B cell (primary cell): ENCODE measurements around the gene LYZL6. TPM values are rescaled to one million over a fixed set of nuclear protein-coding genes. Genes with fewer than 3 reads are reported as not detected.
A peak's percentile ranks its signal among the peaks of the same experiment; 100 is the strongest.

Source experiments
- ATAC-seq: fragments of 200-7000 bp; cut with Tn5 transposase; one replicate; pipeline ENCODE4 v1.10.0; 2021; ENCODE audit warnings: low read depth, mild to moderate bottlenecking, moderate number of reproducible peaks, moderate library complexity
- CTCF ChIA-PET: fragments of 350-600 bp; sonication (Branson Sonifier 250); formaldehyde crosslinking; loops from one replicate; lab custom pipeline; 2021; ENCODE audit warnings: antibody characterized with exemption, inconsistent platforms; lab: Charles Lee
- POLR2A ChIA-PET: fragments of 350-600 bp; sonication (Branson Sonifier 250); formaldehyde crosslinking; loops from one replicate; lab custom pipeline; 2021; ENCODE audit warnings: antibody characterized with exemption; lab: Charles Lee
- DNase-seq: peaks from one replicate; pipeline ENCODE4 v3.0.0; 2013
- H2AFZ ChIP-seq: 2 replicates; pipeline ENCODE4 v1.6.1; 2012; ENCODE audit warnings: mild to moderate bottlenecking, low read depth, low read length; ENCODE audit not compliant: insufficient read depth, poor library complexity, severe bottlenecking
- H3K27ac ChIP-seq, 2 donors: 1 replicate in 1 of 2; 2 replicates in 1 of 2; pipeline ENCODE4 v1.5.1; 2012 to 2013; ENCODE audit warnings: low read length in 2 of 2, mild to moderate bottlenecking in 2 of 2, moderate library complexity in 1 of 2
- H3K27me3 ChIP-seq, 4 experiments: fragments of 200-600 bp in 1 of 4; sonication (generic) in 1 of 4; replicated peaks in 1 of 4; 1 replicate in 2 of 4; 2 replicates in 2 of 4; pipeline versions ENCODE4 v1.6.1 to v1.7.0; 2013 to 2016; ENCODE audit warnings: low read length in 3 of 4, mild to moderate bottlenecking in 2 of 4, mixed read lengths in 1 of 4, moderate library complexity in 1 of 4; ENCODE audit not compliant: insufficient read depth in 4 of 4, control insufficient read depth in 3 of 4; ENCODE audit errors: control extremely low read depth in 1 of 4
- H3K36me3 ChIP-seq, 2 experiments: replicated peaks in 1 of 2; 1 replicate in 1 of 2; 2 replicates in 1 of 2; pipeline versions ENCODE4 v1.6.1 to v1.7.1; 2013; ENCODE audit warnings: low read length in 1 of 2; ENCODE audit not compliant: insufficient read depth in 2 of 2, control insufficient read depth in 1 of 2; ENCODE audit errors: control extremely low read depth in 1 of 2, extremely low read depth in 1 of 2
- H3K4me1 ChIP-seq, 2 donors: fragments of 200-600 bp in 1 of 2; sonication (generic) in 1 of 2; 1 replicate in 1 of 2; 2 replicates in 1 of 2; pipeline versions ENCODE4 v1.5.1 to v1.6.1; 2013 to 2017; ENCODE audit warnings: low read length in 2 of 2; ENCODE audit not compliant: control insufficient read depth in 2 of 2, insufficient read depth in 2 of 2
- H3K4me2 ChIP-seq: replicated peaks from 2 replicates; pipeline ENCODE3; 2012; ENCODE audit warnings: mild to moderate bottlenecking, low read depth, low read length; ENCODE audit not compliant: poor library complexity, severe bottlenecking
- H3K4me3 ChIP-seq, 5 experiments: fragments of 200-600 bp in 1 of 5; sonication (generic) in 1 of 5; 1 replicate in 3 of 5; 2 replicates in 2 of 5; pipeline versions ENCODE4 v1.5.1 to v1.7.0; 2011 to 2016; ENCODE audit warnings: low read length in 4 of 5, mild to moderate bottlenecking in 4 of 5, low read depth in 2 of 5, control low read depth in 1 of 5, moderate library complexity in 1 of 5; ENCODE audit not compliant: insufficient read depth in 1 of 5; ENCODE audit errors: control extremely low read depth in 1 of 5, extremely low read depth in 1 of 5
- H3K79me2 ChIP-seq: fragments of 200-600 bp; sonication (generic); one replicate; pipeline ENCODE4 v1.6.0; 2016; ENCODE audit warnings: low read length; ENCODE audit not compliant: control insufficient read depth, insufficient read depth
- H3K9ac ChIP-seq: fragments of 200-600 bp; sonication (generic); 2 replicates; pipeline ENCODE4 v1.6.1; 2017; ENCODE audit warnings: mild to moderate bottlenecking, low read length, moderate library complexity
- H3K9me3 ChIP-seq, 3 donors: one replicate each; pipeline versions ENCODE4 v1.6.1 to v1.7.1; 2013; ENCODE audit warnings: low read length in 2 of 3; ENCODE audit not compliant: control insufficient read depth in 2 of 3, insufficient read depth in 1 of 3; ENCODE audit errors: control extremely low read depth in 1 of 3
- H4K20me1 ChIP-seq: 2 replicates; pipeline ENCODE4 v1.6.0; 2012; ENCODE audit warnings: mild to moderate bottlenecking, low read length; ENCODE audit not compliant: insufficient read depth, control insufficient read depth, poor library complexity, severe bottlenecking
- H3K27ac Mint-ChIP-seq: one replicate; pipeline ENCODE4 v1.8.0; 2021; ENCODE audit warnings: mixed read lengths
- H3K27me3 Mint-ChIP-seq: one replicate; pipeline ENCODE4 v1.8.0; 2021; ENCODE audit warnings: mixed read lengths
- H3K4me1 Mint-ChIP-seq: one replicate; pipeline ENCODE4 v1.8.0; 2021; ENCODE audit warnings: mixed read lengths
- H3K4me3 Mint-ChIP-seq: one replicate; pipeline ENCODE4 v1.8.0; 2021; ENCODE audit warnings: mixed read lengths
- H3K9me3 Mint-ChIP-seq: one replicate; pipeline ENCODE4 v1.8.0; 2022; ENCODE audit warnings: mixed read lengths; ENCODE audit not compliant: insufficient read depth
- EZH2 ChIP-seq: IDR thresholded peaks from 2 replicates; pipeline ENCODE4 v1.6.1; 2012; ENCODE audit warnings: borderline replicate concordance, low read depth, mild to moderate bottlenecking, moderate library complexity, low read length; ENCODE audit not compliant: insufficient read depth, poor library complexity, severe bottlenecking
- WGBS: methylation state at CpG from one replicate; pipeline ENCODE4 v1.1.5; 2013; ENCODE audit warnings: missing lambda C conversion rate; ENCODE audit not compliant: insufficient coverage; 5-methylcytosine and 5-hydroxymethylcytosine counted together
- intact Hi-C: fragments of 100-400 bp; cut with micrococcal nuclease; formaldehyde crosslinking; loops from one replicate; pipeline ENCODE4 v1.10.0; 2022
- polyA plus RNA-seq: library from polyadenylated mRNA; depleted of rRNA; stranded (reverse); fragments of >200 nt; gene quantifications from 2 replicates; pipeline ENCODE4 v1.2.3, GENCODE V29; 2012
- total RNA-seq, 2 donors: library from RNA; stranded (reverse); fragments of 120-200 nt in 1 of 2; gene quantifications; 1 replicate in 1 of 2; 2 replicates in 1 of 2; pipeline versions ENCODE4 v1.2.3 to v1.2.4, GENCODE V29; 2013 to 2022
- TF ChIP-seq, protein P1 (sequence below): fragments of 200-600 bp; IDR thresholded peaks from one replicate; pipeline ENCODE4 v1.8.0; 2022; ENCODE audit warnings: antibody characterized with exemption, mild to moderate bottlenecking

The LYZL6 gene
- total and polyA plus RNA-seq, 2 donors (not counting 1 experiment from before 2014, with no cell fraction given) = not detected

DNA sequence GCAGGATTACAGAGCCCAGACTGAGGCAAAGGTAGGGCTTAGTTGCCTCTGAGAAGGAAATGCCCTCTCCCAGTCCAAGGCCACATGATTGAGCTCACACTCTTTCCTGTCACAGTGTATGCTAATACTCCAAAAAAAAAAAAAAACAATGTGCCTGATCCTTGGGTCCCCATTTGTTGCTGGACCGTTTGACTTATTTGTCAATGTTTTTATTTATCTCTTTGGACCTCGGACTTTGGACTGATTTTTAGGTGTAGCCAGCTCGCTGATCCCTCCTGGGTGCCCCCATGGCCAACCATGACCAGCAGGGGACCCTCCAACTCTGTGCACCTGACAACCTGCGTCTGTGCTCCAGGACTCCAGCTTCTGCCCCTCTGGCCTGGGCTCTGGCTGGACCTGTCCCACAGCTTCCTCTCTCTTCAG lies 38.4 kb upstream of the LYZL6 start:
- no peak overlapping the region for H3K27ac Mint-ChIP-seq
- Histone ChIP-seq H3K4me1 (peaks cover 0 to 3% of the 10 kb centered on the region in 2 donors), H3K79me2 (no peaks in the 10 kb centered on the region), H3K4me2 (no peak overlapping the region), H3K36me3 (no peaks in the 10 kb centered on the region), H3K9ac (no peak overlapping the region), H3K27me3 (peaks cover 0 to 3% (median 1%) of the 10 kb centered on the region in 4 experiments), H3K27ac (no peak overlapping the region), H3K9me3 (no peaks in the 10 kb centered on the region), H4K20me1 (no peaks in the 10 kb centered on the region), H2AFZ (no peak overlapping the region), H3K4me3 (no peak overlapping the region)
- TF ChIP-seq EZH2 = no peak
- TF ChIP-seq, protein P1, sequence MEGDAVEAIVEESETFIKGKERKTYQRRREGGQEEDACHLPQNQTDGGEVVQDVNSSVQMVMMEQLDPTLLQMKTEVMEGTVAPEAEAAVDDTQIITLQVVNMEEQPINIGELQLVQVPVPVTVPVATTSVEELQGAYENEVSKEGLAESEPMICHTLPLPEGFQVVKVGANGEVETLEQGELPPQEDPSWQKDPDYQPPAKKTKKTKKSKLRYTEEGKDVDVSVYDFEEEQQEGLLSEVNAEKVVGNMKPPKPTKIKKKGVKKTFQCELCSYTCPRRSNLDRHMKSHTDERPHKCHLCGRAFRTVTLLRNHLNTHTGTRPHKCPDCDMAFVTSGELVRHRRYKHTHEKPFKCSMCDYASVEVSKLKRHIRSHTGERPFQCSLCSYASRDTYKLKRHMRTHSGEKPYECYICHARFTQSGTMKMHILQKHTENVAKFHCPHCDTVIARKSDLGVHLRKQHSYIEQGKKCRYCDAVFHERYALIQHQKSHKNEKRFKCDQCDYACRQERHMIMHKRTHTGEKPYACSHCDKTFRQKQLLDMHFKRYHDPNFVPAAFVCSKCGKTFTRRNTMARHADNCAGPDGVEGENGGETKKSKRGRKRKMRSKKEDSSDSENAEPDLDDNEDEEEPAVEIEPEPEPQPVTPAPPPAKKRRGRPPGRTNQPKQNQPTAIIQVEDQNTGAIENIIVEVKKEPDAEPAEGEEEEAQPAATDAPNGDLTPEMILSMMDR = no peak
- no peaks in the 10 kb centered on the region for H3K9me3 Mint-ChIP-seq
- POLR2A ChIA-PET = no interaction called here
- peaks cover 13% of the 10 kb centered on the region for H3K27me3 Mint-ChIP-seq
- ATAC-seq (peak; percentile 33), DNase-seq (peak; percentile 27)
- intact Hi-C loops = no loop called here
- peaks cover 8% of the 10 kb centered on the region for H3K4me1 Mint-ChIP-seq
- H3K4me3 Mint-ChIP-seq = no peak overlapping the region
- WGBS = 77% methylated on average over 4 of the region's 4 CpGs
- CTCF ChIA-PET = interaction anchor here (0.7 to 15.7 kb wide), 8 partner anchors 11 to 516 kb away, joined by 3 to 639 read pairs (median 8); no protein-coding TSS in a partner anchor

DNA sequence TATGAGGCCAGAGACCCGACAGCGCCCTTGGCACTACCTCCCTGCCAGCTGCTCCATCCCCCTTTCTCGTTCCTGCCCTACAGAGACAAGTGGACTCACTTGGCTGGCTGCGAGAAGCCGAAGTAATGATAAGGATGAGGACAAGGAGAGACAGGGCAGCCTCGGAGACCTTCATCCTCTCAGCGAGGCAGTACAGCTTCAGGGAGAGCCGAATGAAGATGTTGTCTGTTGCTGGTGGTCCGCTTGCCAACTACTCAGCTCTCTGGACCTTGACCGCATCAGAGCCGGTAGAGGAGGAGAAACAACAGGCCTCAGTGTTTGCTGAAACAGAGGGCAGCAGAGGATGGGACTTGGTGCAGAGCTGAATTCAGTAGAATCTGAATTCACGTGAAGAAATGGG lies 37.7 kb upstream of the LYZL6 start, which contains the start of gene CCL16:
TSS of gene CCL16 (minus strand) at position 252 of the 400 bp plus-strand sequence. CDS start at position 175, 77 bp downstream.
- H3K4me1 Mint-ChIP-seq = peaks cover 13% of the 10 kb centered on the region
- WGBS = 97% methylated on average over 8 of the region's 12 CpGs
- Histone ChIP-seq H3K4me2 (no peak within 1 kb of the TSS), H3K4me3 (no peak within 1 kb of the TSS), H3K36me3 (no peaks in the 10 kb centered on the region), H2AFZ (no peak within 1 kb of the TSS), H3K27ac (no peak within 1 kb of the TSS), H3K4me1 (peaks cover 2 to 5% of the 10 kb centered on the region in 2 donors), H4K20me1 (no peaks in the 10 kb centered on the region), H3K9me3 (no peaks in the 10 kb centered on the region), H3K27me3 (peaks cover 0 to 3% (median 1%) of the 10 kb centered on the region in 4 experiments), H3K79me2 (no peaks in the 10 kb centered on the region), H3K9ac (no peak within 1 kb of the TSS)
- H3K9me3 Mint-ChIP-seq = no peaks in the 10 kb centered on the region
- ChIA-PET CTCF (interaction anchor here (1.2 to 15.7 kb wide), 7 partner anchors 10 to 501 kb away, joined by 4 to 639 read pairs (median 8); no protein-coding TSS in a partner anchor), POLR2A (no interaction called here)
- intact Hi-C loops = no loop called here
- no peak for TF ChIP-seq EZH2
- TF ChIP-seq, protein P1 = no peak
- no peak within 1 kb of the TSS for H3K27ac Mint-ChIP-seq
- no peak within 1 kb of the TSS for H3K4me3 Mint-ChIP-seq
- peaks cover 18% of the 10 kb centered on the region for H3K27me3 Mint-ChIP-seq
- no peak for ATAC-seq
- DNase-seq = no peak
